Right ventricle myocardium inferior (tissue), 1 donor: ENCODE measurements around the gene MPV17L. TPM values are rescaled to one million over a fixed set of nuclear protein-coding genes. Genes with fewer than 3 reads are reported as not detected.
A peak's percentile ranks its signal among the peaks of the same experiment; 100 is the strongest.
"Not testable (repeated sequence)": the region's sequence is repeated elsewhere in the genome, so short reads cannot be mapped to it uniquely, and the experiment has no call there.

Experiments used
- ATAC-seq: fragments of 200-7000 bp; cut with Tn5 transposase; one replicate; pipeline ENCODE4 v1.9.1; 2020; ENCODE audit warnings: mild to moderate bottlenecking, moderate library complexity
- DNase-seq: peaks from one replicate; pipeline ENCODE4 v3.0.0; 2021; ENCODE audit errors: missing footprints
- intact Hi-C: fragments of 100-400 bp; cut with DNase I; formaldehyde crosslinking; loops from one replicate; pipeline ENCODE4 v1.11.0; 2022
- long read RNA-seq: library from polyadenylated mRNA; unstranded; transcript quantifications from one replicate; pipeline ENCODE4 v2.0.0, GENCODE V29; 2021
- total RNA-seq: library from RNA; stranded (reverse); fragmentation: NEBNext Ultra II Directional; extraction: Animal tissue kit (Norgen Biotek cat#: 25700); gene quantifications from one replicate; pipeline ENCODE4 v1.2.1, GENCODE V29; 2021
- donor health status: DM: no; HTN: yes; CAD: no; lungs with severe emphysema.

MPV17L gene
- total RNA-seq = 5.2 TPM
- long read RNA-seq = 0 reads

DNA sequence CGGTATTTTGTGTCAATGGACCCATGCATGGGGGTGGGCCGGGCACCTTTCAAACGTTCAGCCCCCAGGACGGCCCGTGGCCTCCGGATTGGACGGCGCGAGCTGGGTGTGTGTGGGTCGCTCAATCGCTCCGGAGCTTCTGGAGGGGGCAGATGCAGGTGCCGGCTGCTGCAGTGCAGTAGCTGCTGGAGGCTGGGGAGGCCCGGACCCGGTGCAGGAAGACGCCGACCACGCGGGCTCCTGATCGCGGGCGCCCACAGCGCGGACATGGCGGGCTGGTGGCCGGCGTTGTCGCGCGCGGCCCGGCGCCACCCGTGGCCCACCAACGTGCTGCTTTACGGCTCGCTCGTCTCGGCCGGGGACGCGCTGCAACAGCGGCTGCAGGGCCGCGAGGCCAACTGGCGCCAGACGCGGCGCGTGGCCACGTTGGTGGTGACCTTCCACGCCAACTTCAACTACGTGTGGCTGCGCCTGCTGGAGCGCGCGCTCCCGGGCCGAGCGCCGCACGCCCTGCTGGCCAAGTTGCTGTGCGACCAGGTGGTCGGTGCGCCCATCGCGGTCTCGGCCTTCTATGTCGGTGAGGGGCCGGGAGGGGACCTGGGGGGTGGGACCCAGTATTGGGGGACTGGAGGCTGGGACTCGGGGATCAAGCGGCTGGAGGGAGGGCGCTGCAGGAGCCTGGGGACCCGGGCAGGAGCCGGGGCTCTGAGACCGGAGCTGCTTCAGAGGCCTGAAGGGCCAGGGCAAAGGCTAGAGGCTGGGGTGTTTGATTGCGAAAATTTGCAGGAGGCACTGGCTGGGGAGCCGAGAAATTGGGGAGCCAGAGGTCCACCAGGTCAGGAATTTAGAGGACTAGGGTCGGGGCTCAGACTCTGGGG is at the start of gene MPV17L:
Gene MPV17L (plus strand): TSS at position 124 of the 878 bp plus-strand sequence. CDS start 144 bp downstream, at position 268.
- peak; percentile 70 for DNase-seq
- intact Hi-C loops = not testable (repeated sequence)
- ATAC-seq = peak; percentile 88

DNA sequence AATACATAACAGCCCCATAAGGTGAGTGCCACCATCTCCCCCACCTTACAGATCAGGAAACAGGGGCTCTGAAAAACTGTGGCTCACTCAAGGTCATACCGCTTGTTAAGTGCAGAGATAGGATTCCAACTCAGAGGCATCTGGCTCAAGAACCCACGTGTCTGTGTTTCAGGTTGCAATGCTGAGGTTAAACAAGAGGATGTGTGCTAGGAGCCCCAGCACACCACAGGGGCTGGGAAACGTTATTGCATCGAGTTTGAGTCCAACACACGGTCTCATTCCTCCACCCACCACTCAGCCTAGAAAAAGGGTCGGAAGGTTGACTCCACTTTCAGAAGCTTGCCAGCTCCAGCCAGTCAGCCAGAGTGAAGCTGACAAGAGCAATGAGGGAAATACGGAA is 46.8 kb upstream of the MPV17L start:
- intact Hi-C loops, ATAC-seq, DNase-seq: not testable (repeated sequence)

DNA sequence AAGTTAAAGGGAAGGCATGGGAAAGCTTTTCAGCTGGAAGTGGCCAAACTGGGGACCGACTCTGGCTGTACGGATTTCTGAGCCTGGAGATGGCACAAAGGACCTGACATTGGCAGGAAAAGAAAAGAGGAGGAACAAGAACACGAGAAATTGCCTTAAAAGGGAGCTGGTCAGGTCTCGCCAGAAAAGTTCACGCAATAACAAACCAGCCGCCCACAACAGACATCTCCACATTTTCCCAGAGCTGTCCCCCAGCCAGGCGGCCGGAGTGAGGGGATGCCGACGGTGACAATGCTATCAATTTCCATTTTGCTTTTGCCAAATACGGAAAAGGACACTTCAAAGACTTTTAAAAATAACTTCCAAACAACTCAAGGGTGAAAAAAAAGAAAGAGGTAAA is 44.3 kb upstream of the MPV17L start:
- ATAC-seq (peak; percentile 62), DNase-seq (peak; percentile 15)
- intact Hi-C loops = not testable (repeated sequence)

DNA sequence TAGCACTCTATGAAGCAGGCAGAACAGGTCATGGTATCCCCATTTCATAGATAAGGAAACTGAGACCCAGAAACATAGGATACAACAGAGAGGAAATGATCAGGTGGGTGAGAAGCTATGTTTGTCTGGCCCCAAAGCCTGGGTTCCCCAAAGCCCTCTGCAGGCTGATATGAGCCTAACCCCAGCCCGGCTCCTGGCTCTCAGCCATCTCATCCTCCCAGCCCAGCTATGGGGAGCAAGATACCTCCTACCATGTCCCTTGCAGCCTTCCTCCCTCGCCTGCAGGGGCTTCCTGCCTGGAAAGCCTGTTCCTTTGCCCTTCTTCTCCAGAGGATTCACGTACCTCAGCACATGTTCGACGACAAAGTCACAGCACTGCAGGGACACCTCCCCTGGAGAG is 43.8 kb upstream of the MPV17L start:
- DNase-seq, intact Hi-C loops, ATAC-seq: not testable (repeated sequence)

DNA sequence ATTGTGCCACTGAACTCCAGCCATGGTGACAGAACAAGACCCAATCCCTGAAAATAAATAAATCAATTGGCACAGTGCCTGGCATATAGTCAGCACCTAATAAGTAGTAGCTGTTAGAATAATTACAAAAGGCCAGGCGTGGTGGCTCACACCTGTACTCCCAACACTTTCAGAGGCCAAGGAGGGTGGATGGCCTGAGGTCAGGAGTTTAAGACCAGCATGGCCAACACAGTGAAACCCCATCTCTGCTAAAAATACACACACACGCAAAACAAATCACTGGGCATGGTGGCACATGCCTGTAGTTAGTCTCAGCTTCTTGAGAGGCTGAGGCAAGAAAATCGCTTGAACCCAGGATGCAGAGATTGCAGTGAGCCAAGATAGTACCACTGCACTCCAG is 42.7 kb upstream of the MPV17L start:
- ATAC-seq, DNase-seq, intact Hi-C loops: not testable (repeated sequence)

DNA sequence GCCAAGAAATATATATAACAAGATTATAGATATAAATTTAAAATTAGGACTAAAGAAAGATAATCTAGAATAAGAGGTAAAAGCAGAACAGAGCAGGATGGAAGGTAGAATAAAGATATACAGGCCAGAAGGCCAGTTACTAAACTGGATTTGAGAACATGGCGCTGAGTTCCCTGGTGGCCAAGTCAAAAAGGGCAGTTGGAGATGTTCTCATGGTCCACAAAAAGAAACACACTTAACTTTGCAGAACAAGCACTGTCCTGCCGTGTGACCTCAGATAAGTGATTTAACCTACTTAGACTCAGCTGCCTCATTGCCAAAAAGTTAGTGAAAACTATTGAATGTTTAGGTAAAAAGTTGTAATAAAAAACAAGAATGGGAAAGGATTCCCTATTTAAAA is 40.7 kb upstream of the MPV17L start:
- intact Hi-C loops, ATAC-seq: not testable (repeated sequence)

DNA sequence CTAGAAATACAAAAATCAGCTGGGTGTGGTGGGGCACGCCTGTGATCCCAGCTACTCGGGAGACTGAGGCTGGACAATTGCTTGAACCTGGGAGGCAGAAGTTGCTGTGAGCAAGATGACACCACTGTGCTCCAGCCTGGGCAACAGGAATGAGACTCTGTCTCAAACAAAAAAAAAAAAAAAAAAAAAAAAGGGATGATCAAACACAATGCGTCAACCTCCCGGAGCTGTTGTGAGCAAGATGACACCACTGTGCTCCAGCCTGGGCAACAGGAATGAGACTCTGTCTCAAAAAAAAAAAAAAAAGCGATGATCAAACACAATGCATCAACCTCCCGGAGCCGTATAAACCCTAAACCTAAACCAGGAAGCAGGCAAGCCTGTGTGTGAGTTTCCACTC is 38.1 kb upstream of the MPV17L start:
- DNase-seq, ATAC-seq, intact Hi-C loops: not testable (repeated sequence)

More for the DNA sequence above, 40.7 kb upstream of the MPV17L start:
- not testable (repeated sequence) for DNase-seq

DNA sequence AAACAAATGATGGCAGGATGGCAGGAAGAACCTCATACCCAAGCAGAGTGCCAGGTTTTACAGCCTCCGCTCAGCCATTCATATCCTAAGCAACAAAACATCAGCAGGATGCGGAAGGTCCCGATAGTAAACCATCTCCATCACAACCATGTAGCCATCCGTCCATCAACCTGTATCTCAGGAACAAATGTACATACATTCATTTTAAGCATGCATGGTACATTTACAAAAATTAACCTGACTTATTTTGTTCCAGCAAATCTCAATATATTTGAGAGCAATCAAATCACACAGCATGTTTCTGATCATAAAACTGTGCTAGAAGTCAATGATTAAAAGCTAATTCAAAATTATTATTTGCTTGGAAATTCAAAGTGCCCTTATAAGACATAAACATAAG is 17.4 kb upstream of the MPV17L start, which contains the start of gene NPIPA5:
Gene NPIPA5 (minus strand): TSS at position 101 of the 400 bp plus-strand sequence. CDS start 0 bp downstream, at position 101.
- intact Hi-C loops, DNase-seq, ATAC-seq: not testable (repeated sequence)

DNA sequence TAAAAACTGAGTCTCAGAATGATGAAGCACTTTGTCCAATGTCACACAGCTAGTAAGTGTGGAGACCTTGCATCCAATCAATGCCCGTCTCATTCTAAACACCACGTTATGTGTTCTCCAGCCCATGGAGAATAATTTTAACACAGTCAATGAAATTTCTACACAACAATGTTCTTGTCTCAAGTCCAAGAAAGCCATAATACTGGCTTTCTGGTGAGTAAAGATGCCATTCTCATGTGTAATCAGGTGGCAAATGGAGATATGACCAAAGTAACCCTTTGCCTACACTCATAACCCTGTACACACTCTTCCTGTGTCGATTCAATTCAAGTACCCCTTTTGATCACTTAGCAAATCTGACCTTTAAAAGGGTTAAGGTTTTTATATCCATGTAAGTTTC is 12.7 kb upstream of the MPV17L start:
- ATAC-seq = not testable (repeated sequence)

DNA sequence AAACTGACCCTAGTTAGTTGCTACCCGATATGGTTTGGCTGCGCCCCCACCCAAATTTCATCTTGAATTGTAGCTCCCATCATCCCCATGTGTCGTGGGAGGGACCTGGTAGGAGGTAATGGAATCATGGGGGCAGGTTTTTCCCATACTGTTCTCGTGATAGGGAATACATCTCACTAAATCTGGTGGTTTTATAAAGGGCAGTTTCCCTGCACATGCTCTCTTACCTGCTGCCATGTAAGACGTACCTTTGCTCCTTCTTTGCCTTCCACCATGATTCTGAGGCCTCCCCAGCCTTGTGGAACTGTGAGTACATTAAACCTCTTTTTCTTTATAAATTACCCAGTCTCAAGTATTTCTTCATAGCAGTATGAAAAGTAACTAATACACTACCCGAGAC is 7.5 kb upstream of the MPV17L start:
- ATAC-seq, intact Hi-C loops, DNase-seq: not testable (repeated sequence)

More for the DNA sequence above, 12.7 kb upstream of the MPV17L start:
- intact Hi-C loops, DNase-seq: not testable (repeated sequence)

DNA sequence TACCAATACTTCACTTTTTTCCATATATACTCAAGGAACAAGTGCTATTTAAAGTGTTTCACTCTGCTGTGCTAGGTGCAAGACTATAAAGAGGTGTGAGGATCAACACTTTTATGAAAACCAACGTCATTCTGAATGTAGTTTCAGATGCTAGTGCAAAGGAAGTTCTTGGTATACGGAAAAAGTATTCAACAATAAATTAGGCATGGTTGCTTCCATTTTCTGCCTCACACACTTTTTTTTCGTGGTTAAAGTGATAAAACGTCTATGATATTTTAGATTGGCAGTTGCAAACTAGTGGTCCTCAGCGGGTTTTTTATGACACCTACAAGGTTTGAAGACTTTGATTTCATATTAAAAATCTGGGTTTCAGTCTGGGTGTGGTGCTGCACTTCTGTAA is 5.6 kb upstream of the MPV17L start:
- DNase-seq, intact Hi-C loops, ATAC-seq: not testable (repeated sequence)

DNA sequence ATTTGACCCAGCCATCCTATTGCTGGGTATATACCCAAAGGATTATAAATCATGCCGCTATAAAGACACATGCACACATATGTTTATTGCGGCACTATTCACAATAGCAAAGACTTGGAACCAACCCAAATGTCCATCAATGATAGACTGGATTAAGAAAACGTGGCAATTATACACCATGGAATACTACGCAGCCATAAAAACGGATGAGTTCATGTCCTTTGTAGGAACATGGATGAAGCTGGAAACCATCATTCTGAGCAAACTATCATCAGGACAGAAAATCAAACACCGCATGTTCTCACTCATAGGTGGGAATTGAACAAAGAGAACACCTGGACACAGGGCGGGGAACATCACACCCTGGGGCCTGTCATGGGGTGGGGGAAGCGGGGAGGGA is 2.5 kb upstream of the MPV17L start:
- intact Hi-C loops, DNase-seq, ATAC-seq: not testable (repeated sequence)

DNA sequence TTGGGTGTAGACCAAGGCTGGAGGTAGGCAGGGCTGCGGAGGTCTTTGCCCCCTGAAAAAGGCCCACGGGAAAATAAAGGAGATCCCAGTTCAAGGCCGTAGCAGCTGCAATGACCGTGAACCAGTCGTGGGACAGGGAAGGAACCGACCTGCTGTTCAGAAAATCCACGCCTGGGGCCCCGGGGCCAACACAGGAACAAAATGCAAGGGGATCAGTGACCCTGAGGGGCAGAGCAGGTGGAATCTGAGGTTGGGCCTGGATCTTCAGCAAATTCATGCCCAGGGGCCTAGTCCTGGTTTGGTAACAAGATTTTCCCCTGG is 915 bp downstream of the MPV17L start:
- ATAC-seq, DNase-seq, intact Hi-C loops: not testable (repeated sequence)

DNA sequence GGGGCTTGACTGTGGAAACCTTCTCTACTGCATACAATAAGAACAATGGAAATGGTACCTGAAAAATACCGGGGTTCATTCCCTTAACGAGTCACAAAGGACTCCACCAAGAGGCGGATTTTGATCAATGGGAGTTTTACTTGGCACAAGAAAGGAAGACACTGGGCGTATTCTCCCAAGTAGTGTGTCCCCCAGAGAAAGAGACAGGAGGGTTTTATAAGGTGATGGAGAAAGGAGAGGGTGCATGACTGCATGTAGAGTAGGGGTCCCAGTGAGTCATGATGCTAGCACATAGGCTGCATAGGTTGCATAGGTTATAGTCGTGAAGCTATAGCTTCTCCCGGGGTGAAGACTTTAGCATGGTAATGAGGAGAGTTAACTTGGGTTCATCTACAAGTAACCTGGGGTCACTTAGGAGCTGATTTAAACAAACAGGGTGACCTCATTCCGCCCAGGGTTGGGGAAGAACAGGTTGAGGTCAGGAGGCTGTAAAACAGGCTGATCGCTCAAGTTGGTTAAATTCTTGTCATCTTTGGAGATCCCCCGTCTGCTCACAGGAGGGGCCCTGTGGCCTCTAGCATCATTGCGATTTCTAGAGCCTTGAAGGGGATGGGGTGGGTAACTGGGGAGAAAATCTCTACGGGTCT is 1.5 kb downstream of the MPV17L start:
- DNase-seq = no peak
- intact Hi-C loops = no loop called here
- no peak for ATAC-seq

DNA sequence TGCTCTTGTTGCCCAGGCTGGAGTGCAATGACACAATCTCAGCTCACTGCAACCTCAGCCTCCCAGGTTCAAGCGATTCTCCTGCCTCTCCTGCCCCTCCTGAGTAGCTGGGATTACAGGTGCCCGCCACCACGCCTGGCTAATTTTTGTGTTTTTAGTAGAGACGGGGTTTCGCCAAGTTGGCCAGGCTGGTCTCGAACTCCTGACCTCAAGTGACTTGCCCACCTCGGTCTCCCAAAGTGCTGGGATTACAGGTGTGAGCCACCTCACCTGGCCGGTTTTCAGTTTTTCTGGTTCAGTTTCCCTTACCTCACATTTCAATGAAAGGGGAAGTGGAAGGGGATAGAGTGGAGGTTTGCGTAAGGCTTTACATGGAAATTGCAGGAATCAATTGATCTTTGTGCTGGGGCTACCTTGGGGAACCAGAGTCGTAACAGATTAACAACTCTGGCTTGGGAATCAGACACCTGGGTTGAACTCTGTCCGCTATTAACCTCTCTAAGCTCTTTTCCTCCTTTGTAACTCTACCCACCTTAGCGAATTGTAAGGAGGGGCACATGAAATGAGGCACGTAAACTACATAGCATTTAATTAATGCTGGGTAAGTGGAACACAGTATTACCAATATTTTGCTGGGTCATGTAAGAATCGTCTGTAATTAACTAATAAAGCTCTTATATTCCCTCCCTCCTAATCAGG is 3.2 kb downstream of the MPV17L start:
- intact Hi-C loops = no loop called here
- DNase-seq (no peak), ATAC-seq (no peak)

DNA sequence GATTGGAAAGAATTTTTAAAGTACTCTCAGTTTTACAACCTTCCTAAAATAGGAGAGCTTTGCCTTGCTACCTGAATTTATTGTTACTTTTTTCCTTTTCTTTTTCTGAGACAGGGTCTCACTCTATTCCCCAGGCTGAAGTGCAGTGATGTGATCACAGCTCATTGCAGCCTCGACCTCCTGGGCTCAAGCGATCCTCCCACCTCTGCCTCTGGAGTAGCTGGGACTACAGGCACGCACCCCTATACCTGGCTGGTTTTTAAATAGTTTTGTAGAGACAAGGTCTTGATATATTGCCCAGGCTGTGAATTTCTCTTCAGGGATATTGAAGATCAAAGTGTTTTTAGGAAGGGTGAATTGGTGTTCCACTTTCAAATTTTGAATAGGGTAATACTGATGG is 3.8 kb downstream of the MPV17L start:
- DNase-seq (no peak), ATAC-seq (no peak)
- intact Hi-C loops = no loop called here

DNA sequence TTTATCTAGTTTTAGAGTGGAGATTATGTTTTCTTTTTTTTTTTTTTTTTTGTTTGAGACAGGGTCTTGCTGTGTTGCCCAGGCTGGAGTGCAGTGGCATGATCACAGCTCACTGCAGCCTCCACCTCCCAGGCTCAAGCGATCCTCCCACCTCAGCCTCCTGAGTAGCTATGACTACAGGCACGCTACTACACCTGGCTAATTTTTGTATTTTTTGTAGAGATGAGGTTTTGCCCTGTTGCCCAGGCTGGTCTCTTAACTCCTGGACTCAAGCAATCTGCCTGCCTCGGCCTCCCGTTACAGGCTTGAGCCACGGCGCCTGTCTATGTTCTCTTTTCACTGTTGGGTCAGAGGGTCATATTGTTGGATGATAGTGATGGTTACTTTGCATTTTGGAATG is 4.8 kb downstream of the MPV17L start:
- intact Hi-C loops, ATAC-seq, DNase-seq: not testable (repeated sequence)

DNA sequence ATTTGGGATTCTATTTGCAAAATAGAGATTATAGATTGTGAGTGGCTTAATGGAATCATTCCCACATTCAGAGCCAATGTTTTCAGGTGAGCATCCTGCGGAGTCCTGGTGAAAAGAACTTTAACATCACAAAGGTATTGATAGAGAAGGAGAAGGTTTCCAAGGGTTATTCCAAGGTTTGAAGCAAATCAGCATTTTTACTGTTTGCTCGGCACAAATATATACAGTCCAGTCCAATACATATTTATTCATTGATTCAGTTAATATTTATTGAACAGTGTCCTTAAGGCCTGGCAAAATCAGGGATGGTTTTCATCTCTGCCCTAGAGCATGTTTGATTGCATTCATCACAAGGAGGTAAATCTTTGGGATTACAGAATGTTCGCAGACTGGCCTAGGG is 6.4 kb downstream of the MPV17L start:
- DNase-seq (no peak), ATAC-seq (no peak)
- intact Hi-C loops = no loop called here

DNA sequence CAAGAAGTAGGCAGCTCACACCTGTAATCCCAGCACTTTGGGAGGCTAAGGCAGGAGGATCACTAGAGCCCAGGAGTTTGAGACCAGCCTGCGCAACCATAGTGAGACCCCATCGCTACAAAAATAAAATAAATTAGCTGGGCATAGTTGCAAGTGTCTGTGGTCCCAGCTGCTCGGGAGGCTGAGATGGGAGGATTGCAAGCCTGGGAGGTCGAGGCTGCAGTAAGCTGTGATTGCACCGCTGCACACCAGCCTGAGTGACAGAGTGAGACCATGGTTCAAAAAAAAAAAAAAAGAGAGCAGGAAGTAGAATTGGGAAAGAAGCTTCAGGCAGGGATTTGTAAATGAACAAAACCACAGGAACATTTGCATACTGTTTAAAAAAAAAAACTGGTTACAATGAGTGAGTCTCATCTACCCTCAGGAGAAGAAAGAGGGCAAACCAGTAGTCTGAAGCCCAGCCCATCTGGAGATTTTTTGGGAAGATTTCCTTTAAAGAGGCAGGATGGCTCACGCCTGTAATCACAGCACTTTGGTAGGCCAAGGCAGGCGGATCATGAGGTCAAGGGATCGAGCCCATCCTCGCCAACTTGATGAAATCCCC is 7.9 kb downstream of the MPV17L start:
- DNase-seq = no peak
- ATAC-seq = no peak
- intact Hi-C loops = no loop called here
